Measurements from ENCODE around the gene SHFL. TPM values are rescaled to one million over a fixed set of nuclear protein-coding genes. Genes with fewer than 3 reads are reported as not detected.

SHFL gene
- polyA plus RNA-seq, 1 donor from 2014 or later = 1.2 TPM

GRCh38 chr19:10068205-10068604 lies 17.9 kb upstream of the SHFL start:
- H3K36me3 ChIP-seq (ENCODE audit: insufficient read depth, low read length) = no peaks in the 10 kb centered on the region
- no peaks in the 10 kb centered on the region for H4K20me1 ChIP-seq (ENCODE audit: insufficient read depth)
- H3K4me2 ChIP-seq (ENCODE audit: low read length) = no peak overlapping the region
- no peak overlapping the region for H2AFZ ChIP-seq (ENCODE audit: low read depth, low read length)
- no peaks in the 10 kb centered on the region for H3F3A ChIP-seq (ENCODE audit: insufficient read depth, low read length, poor library complexity, severe bottlenecking)
- no peak overlapping the region for H3K9ac ChIP-seq (ENCODE audit: low read length)
- H3K27ac ChIP-seq (ENCODE audit: low read length) = no peak overlapping the region
- H3K79me2 ChIP-seq (replicated peaks; ENCODE audit: insufficient read depth, low read length) = no peaks in the 10 kb centered on the region
- no peaks in the 10 kb centered on the region for H3K9me3 ChIP-seq (ENCODE audit: low read length)
- TF ChIP-seq TAF1 (IDR thresholded peaks at IDR 0.05; ENCODE audit: low read depth) = no peak
- no peak for TF ChIP-seq MXI1 (conservative IDR thresholded peaks at IDR 0.05; ENCODE audit: poor library complexity, severe bottlenecking)
- TF ChIP-seq EP300 (conservative IDR thresholded peaks at IDR 0.05; ENCODE audit: poor library complexity, severe bottlenecking) = no peak
- TF ChIP-seq EZH2 (IDR thresholded peaks at IDR 0.05; ENCODE audit: borderline replicate concordance, insufficient read depth, low read length, poor library complexity, severe bottlenecking) = no peak
- no peak for TF ChIP-seq POLR2AphosphoS5 (IDR thresholded peaks at IDR 0.05)
- no peak for TF ChIP-seq CTCF (IDR thresholded peaks at IDR 0.05; ENCODE audit: poor library complexity, severe bottlenecking)
- TF ChIP-seq RAD21 (conservative IDR thresholded peaks at IDR 0.05) = no peak
- TF ChIP-seq REST (IDR thresholded peaks at IDR 0.05; ENCODE audit: borderline replicate concordance) = no peak
- no peak for TF ChIP-seq SMC3 (conservative IDR thresholded peaks at IDR 0.05; ENCODE audit: poor library complexity)
- H3K4me3 ChIP-seq (ENCODE audit: low read length) = no peak overlapping the region
- H3K27me3 ChIP-seq (ENCODE audit: insufficient read depth, low read depth, low read length) = no peaks in the 10 kb centered on the region
- no peaks in the 10 kb centered on the region for H3K9me2 ChIP-seq (ENCODE audit: insufficient read depth, low read length)

GRCh38 chr19:10069046-10069445 lies 17.1 kb upstream of the SHFL start:
- H3K36me3 ChIP-seq (ENCODE audit: insufficient read depth, low read length) = no peaks in the 10 kb centered on the region
- H3K27ac ChIP-seq (ENCODE audit: low read length) = no peak overlapping the region
- TF ChIP-seq REST (IDR thresholded peaks at IDR 0.05; ENCODE audit: borderline replicate concordance) = no peak
- TF ChIP-seq EZH2 (IDR thresholded peaks at IDR 0.05; ENCODE audit: borderline replicate concordance, insufficient read depth, low read length, poor library complexity, severe bottlenecking) = no peak
- no peak for TF ChIP-seq MXI1 (conservative IDR thresholded peaks at IDR 0.05; ENCODE audit: poor library complexity, severe bottlenecking)
- no peak for TF ChIP-seq RAD21 (conservative IDR thresholded peaks at IDR 0.05)
- TF ChIP-seq TAF1 (IDR thresholded peaks at IDR 0.05; ENCODE audit: low read depth) = no peak
- no peak for TF ChIP-seq SMC3 (conservative IDR thresholded peaks at IDR 0.05; ENCODE audit: poor library complexity)
- no peak for TF ChIP-seq EP300 (conservative IDR thresholded peaks at IDR 0.05; ENCODE audit: poor library complexity, severe bottlenecking)
- no peak for TF ChIP-seq POLR2AphosphoS5 (IDR thresholded peaks at IDR 0.05)
- TF ChIP-seq CTCF (IDR thresholded peaks at IDR 0.05; ENCODE audit: poor library complexity, severe bottlenecking) = no peak
- no peak overlapping the region for H2AFZ ChIP-seq (ENCODE audit: low read depth, low read length)
- no peaks in the 10 kb centered on the region for H3K9me3 ChIP-seq (ENCODE audit: low read length)
- H3K4me2 ChIP-seq (ENCODE audit: low read length) = no peak overlapping the region
- H3K9ac ChIP-seq (ENCODE audit: low read length) = no peak overlapping the region
- H4K20me1 ChIP-seq (ENCODE audit: insufficient read depth) = no peaks in the 10 kb centered on the region
- H3K9me2 ChIP-seq (ENCODE audit: insufficient read depth, low read length) = no peaks in the 10 kb centered on the region
- no peak overlapping the region for H3K4me3 ChIP-seq (ENCODE audit: low read length)
- no peaks in the 10 kb centered on the region for H3K27me3 ChIP-seq (ENCODE audit: insufficient read depth, low read depth, low read length)
- H3K79me2 ChIP-seq (replicated peaks; ENCODE audit: insufficient read depth, low read length) = no peaks in the 10 kb centered on the region
- no peaks in the 10 kb centered on the region for H3F3A ChIP-seq (ENCODE audit: insufficient read depth, low read length, poor library complexity, severe bottlenecking)

All from neural cell (in vitro differentiated cells).